ENCODE results near the gene SIGLEC6.
"Not testable (repeated sequence)": the region's sequence is repeated elsewhere in the genome, so short reads cannot be mapped to it uniquely, and the experiment has no call there.

The SIGLEC6 gene

GRCh38 chr19:51508059-51508733, 23.3 kb downstream of the SIGLEC6 start:
- no peak for DNase-seq (ENCODE audit: low spot score)

- no peak for DNase-seq (ENCODE audit: low spot score)
Observed at GRCh38 chr19:51507640-51508058, 23.8 kb downstream of the SIGLEC6 start.

GRCh38 chr19:51507192-51507591, 24.3 kb downstream of the SIGLEC6 start:
- DNase-seq (ENCODE audit: low spot score), result no peak

GRCh38 chr19:51505904-51506303, 25.6 kb downstream of the SIGLEC6 start:
- DNase-seq (ENCODE audit: low spot score), result no peak

GRCh38 chr19:51503896-51504295, 27.6 kb downstream of the SIGLEC6 start:
- no peak for DNase-seq (ENCODE audit: low spot score)

- DNase-seq (ENCODE audit: low spot score), result no peak
Observed at GRCh38 chr19:51503286-51503817, 28.1 kb downstream of the SIGLEC6 start.

- DNase-seq (ENCODE audit: low spot score), result no peak
Observed at GRCh38 chr19:51501594-51502263, 29.7 kb downstream of the SIGLEC6 start, which contains the start of gene SIGLEC12. SIGLEC12 (minus strand) TSS chr19:51501800; CDS start chr19:51501733, 67 bp downstream.

- DNase-seq (ENCODE audit: low spot score), result not testable (repeated sequence)
Observed at GRCh38 chr19:51500931-51501330, 30.5 kb downstream of the SIGLEC6 start.

- no peak for DNase-seq (ENCODE audit: low spot score)
Observed at GRCh38 chr19:51497666-51498065, 33.8 kb downstream of the SIGLEC6 start.

- DNase-seq (ENCODE audit: low spot score), result no peak
Observed at GRCh38 chr19:51493776-51494175, 37.7 kb downstream of the SIGLEC6 start.

- no peak for DNase-seq (ENCODE audit: low spot score)
Observed at GRCh38 chr19:51491586-51491985, 39.9 kb downstream of the SIGLEC6 start.

- DNase-seq (ENCODE audit: low spot score), result no peak
Observed at GRCh38 chr19:51490676-51491075, 40.8 kb downstream of the SIGLEC6 start.

- DNase-seq (ENCODE audit: low spot score), result no peak
Observed at GRCh38 chr19:51489113-51489512, 42.4 kb downstream of the SIGLEC6 start.

- no peak for DNase-seq (ENCODE audit: low spot score)
Observed at GRCh38 chr19:51488491-51488890, 43.0 kb downstream of the SIGLEC6 start.

- DNase-seq (ENCODE audit: low spot score), result no peak
Observed at GRCh38 chr19:51485960-51486660, 45.4 kb downstream of the SIGLEC6 start.

- DNase-seq (ENCODE audit: low spot score), result no peak
Observed at GRCh38 chr19:51480590-51480989, 50.9 kb downstream of the SIGLEC6 start.

- no peak for DNase-seq (ENCODE audit: low spot score)
Observed at GRCh38 chr19:51479531-51480331, 51.7 kb downstream of the SIGLEC6 start.

GRCh38 chr19:51478381-51479234, 52.9 kb downstream of the SIGLEC6 start, which contains the start of gene CEACAM18:
CEACAM18 (plus strand) TSS chr19:51478539.
- no peak for DNase-seq (ENCODE audit: low spot score)

GRCh38 chr19:51477344-51477743, 54.1 kb downstream of the SIGLEC6 start:
- DNase-seq (ENCODE audit: low spot score), result no peak

GRCh38 chr19:51476164-51476563, 55.3 kb downstream of the SIGLEC6 start:
- DNase-seq (ENCODE audit: low spot score), result no peak
